ENCODE data around the gene PRRC2B.

DNA sequence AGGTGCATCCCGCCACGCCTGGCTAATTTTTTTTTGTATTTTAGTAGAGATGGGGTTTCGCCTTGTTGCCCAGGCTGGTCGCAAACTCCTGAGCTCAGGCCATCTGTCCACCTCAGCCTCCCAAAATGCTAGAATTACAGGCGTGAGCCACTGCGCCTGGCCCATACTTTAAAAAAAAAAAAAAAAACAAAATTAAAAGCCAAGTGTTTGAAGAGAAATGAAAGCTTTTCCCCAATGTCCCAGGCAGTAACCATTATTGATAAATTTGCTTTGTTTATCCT, 9.5 kb downstream of the PRRC2B start:
- TF ChIP-seq, protein P1, sequence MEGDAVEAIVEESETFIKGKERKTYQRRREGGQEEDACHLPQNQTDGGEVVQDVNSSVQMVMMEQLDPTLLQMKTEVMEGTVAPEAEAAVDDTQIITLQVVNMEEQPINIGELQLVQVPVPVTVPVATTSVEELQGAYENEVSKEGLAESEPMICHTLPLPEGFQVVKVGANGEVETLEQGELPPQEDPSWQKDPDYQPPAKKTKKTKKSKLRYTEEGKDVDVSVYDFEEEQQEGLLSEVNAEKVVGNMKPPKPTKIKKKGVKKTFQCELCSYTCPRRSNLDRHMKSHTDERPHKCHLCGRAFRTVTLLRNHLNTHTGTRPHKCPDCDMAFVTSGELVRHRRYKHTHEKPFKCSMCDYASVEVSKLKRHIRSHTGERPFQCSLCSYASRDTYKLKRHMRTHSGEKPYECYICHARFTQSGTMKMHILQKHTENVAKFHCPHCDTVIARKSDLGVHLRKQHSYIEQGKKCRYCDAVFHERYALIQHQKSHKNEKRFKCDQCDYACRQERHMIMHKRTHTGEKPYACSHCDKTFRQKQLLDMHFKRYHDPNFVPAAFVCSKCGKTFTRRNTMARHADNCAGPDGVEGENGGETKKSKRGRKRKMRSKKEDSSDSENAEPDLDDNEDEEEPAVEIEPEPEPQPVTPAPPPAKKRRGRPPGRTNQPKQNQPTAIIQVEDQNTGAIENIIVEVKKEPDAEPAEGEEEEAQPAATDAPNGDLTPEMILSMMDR (IDR thresholded peaks at IDR 0.05; ENCODE audit: low read depth, low read length): no peak
- no peak for TF ChIP-seq EZH2phosphoT487 (IDR thresholded peaks at IDR 0.05; ENCODE audit: low read depth)
